ENCODE measurements around the gene CLDN6. TPM values are rescaled to one million over a fixed set of nuclear protein-coding genes. Genes with fewer than 3 reads are reported as not detected.

Gene CLDN6
- total RNA-seq, 1 donor from 2014 or later: 563 TPM

DNA sequence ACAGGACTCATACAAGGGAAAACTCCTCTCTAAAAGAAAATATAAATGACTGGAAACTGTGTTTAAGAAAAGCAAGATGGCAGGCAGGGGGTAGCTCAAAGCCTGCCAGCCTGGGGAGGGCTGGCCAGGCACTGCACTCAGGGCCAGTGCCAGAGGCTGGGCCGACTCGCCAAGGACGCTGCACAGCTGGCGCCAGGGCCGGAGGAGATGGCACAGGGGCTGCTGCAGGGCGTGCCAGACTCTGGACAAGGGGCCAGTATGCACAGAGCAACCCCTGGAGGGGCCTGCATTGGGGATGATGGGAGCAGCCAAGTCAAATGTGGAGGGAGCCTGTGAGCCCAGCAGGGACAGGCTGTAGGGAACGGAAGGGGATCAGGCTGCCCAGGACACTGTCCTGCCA is 41.8 kb downstream of the CLDN6 start:
- Mint-ChIP-seq H3K9me3 (ENCODE audit: low read depth) (no peaks in the 10 kb centered on the region), H3K4me1 (ENCODE audit: low read depth) (peaks cover 3% of the 10 kb centered on the region), H3K27ac (no peak overlapping the region), H3K27me3 (peaks cover 2% of the 10 kb centered on the region), H3K36me3 (ENCODE audit: insufficient read depth) (no peaks in the 10 kb centered on the region), H3K4me3 (ENCODE audit: low read depth) (no peak overlapping the region)
- TF ChIP-seq, protein P1, sequence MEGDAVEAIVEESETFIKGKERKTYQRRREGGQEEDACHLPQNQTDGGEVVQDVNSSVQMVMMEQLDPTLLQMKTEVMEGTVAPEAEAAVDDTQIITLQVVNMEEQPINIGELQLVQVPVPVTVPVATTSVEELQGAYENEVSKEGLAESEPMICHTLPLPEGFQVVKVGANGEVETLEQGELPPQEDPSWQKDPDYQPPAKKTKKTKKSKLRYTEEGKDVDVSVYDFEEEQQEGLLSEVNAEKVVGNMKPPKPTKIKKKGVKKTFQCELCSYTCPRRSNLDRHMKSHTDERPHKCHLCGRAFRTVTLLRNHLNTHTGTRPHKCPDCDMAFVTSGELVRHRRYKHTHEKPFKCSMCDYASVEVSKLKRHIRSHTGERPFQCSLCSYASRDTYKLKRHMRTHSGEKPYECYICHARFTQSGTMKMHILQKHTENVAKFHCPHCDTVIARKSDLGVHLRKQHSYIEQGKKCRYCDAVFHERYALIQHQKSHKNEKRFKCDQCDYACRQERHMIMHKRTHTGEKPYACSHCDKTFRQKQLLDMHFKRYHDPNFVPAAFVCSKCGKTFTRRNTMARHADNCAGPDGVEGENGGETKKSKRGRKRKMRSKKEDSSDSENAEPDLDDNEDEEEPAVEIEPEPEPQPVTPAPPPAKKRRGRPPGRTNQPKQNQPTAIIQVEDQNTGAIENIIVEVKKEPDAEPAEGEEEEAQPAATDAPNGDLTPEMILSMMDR (IDR thresholded peaks at IDR 0.05; ENCODE audit: unreplicated experiment): no peak
- DNase-seq (ENCODE audit: low spot score, unreplicated experiment): no peak

DNA sequence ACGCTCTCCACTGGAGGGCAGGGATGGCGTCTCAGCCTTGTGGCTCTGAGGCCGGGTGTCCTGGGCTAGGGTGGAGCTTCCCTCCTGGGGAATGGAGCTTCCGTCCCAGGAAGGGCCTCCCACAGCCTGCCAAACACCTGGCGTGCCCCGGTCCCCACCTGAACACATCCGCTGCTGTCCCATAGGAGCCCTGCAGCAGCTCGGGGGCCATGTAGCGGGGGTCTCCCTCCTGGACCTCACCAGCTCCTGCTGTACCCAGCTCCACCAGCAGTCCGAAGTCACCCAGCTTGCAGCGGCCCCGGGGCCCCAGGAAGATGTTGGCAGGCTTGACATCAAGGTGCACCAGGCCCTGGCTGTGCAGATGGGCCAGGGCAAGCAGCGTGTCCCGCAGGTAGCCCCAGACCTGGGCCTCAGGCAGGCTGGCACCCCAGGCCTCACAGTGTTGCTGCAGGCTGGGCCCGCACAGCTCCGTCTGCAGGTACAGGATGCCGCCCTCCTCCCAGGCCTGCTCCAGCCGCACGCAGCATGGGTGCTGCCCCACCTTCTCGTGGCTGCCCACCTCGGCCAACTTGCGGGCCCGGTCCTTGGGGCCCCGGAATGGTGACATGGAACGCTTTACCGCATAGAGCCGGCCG is 42.7 kb downstream of the CLDN6 start:
- no peak overlapping the region for H3K27ac Mint-ChIP-seq
- DNase-seq (ENCODE audit: low spot score, unreplicated experiment): no peak
- H3K36me3 Mint-ChIP-seq (ENCODE audit: insufficient read depth): no peaks in the 10 kb centered on the region
- no peaks in the 10 kb centered on the region for H3K9me3 Mint-ChIP-seq (ENCODE audit: low read depth)
- peaks cover 7% of the 10 kb centered on the region for H3K27me3 Mint-ChIP-seq
- TF ChIP-seq, protein P1 (IDR thresholded peaks at IDR 0.05; ENCODE audit: unreplicated experiment): no peak
- H3K4me3 Mint-ChIP-seq (ENCODE audit: low read depth): no peak overlapping the region
- H3K4me1 Mint-ChIP-seq (ENCODE audit: low read depth): no peaks in the 10 kb centered on the region

DNA sequence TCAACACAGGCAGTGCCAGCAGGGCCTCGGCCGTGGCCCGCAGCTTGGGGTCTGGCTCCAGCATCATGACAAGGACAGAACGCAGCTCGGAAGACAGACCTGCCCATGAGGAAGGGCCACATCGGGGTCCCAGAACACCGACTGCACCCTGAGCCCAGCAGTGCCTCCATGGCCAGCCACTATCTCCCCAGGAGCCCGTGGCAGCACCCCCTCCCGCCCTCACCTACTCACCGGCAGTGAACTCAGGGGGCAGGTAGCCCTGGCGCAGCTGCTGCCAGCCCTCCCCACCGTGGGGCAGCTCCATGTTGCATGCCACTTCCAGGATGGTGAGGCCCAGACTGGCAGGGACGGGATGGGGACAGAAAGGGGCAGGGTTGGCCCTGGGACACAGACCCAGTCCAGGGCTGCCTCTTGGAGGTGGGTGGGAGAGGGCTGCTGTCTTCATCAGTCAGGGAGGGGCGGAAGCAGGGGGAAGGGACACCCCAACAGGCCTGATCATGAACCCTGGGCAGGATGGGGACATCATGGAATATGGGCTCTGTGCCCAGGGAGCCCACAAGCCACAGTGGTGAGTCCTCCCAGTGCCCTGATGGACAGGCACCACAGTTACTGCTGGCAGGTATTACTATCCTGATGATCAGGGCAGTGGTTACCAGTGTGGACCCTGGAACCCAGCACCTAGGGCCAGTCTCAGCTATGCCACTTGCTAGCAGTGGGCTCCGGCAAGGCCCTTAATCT is 43.5 kb downstream of the CLDN6 start:
- Mint-ChIP-seq H3K36me3 (ENCODE audit: insufficient read depth) (no peaks in the 10 kb centered on the region), H3K9me3 (ENCODE audit: low read depth) (no peaks in the 10 kb centered on the region), H3K27ac (no peak overlapping the region), H3K4me1 (ENCODE audit: low read depth) (no peaks in the 10 kb centered on the region), H3K4me3 (ENCODE audit: low read depth) (no peak overlapping the region), H3K27me3 (peaks cover 7% of the 10 kb centered on the region)
- DNase-seq (ENCODE audit: low spot score, unreplicated experiment): no peak
- TF ChIP-seq, protein P1 (IDR thresholded peaks at IDR 0.05; ENCODE audit: unreplicated experiment): no peak

DNA sequence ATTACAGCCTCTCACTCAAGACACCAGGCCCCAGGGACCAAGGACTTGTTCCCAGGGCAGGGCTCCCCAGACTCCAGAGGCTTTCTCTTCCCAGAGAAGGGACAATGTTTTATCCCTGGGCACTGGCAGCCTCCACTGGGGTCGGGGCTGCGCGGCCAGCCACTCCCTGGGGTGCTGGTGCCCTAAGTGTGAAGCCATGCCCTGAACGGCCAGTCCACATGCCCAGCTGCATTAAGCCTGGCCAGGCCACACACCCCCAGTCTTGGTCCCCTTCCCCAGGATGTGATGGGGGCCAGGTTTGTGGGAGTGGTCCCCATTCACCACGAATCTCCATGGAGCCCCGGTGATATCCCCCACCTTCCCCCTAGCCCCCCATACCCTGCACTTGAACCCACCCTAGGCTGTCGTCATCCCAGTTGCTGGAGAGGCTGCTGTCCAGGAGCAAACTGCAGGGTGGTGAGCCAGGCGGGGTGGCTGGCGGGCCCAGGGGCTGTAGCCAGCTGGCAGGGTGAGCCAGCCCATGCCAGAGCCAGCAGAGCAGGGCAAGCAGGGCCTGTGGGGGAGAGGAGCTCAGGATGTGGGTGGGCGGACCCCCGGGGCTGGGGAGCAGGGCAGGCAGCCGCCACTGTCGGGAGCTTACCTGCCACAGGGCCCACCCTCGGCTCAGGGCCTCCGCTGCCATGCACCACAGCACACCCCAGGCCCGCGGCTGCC is 44.2 kb downstream of the CLDN6 start:
- no peak for DNase-seq (ENCODE audit: low spot score, unreplicated experiment)
- H3K4me3 Mint-ChIP-seq (ENCODE audit: low read depth): no peak overlapping the region
- no peak overlapping the region for H3K27ac Mint-ChIP-seq
- H3K4me1 Mint-ChIP-seq (ENCODE audit: low read depth): no peaks in the 10 kb centered on the region
- no peaks in the 10 kb centered on the region for H3K36me3 Mint-ChIP-seq (ENCODE audit: insufficient read depth)
- TF ChIP-seq, protein P1 (IDR thresholded peaks at IDR 0.05; ENCODE audit: unreplicated experiment): no peak
- H3K27me3 Mint-ChIP-seq: peaks cover 7% of the 10 kb centered on the region
- H3K9me3 Mint-ChIP-seq (ENCODE audit: low read depth): no peaks in the 10 kb centered on the region

DNA sequence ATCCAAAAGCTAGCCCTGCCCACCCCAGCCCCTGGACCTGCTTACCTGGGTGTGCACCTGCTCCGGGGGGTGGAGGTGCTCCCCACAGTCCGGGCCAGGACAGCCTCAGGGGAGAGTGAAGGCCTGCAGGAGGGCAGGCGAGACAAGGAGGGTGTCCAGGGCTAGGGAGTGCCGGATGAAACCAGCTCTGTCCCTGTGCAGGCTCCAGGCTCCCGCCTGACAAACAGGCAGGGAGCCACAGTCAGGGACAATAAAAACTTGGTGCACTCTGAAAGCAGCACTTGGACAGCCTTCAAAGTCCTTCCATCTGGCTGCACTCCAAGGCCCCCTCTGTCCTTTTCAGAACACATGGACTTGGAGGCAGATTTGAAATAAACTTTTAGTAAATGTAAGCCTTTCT is 44.9 kb downstream of the CLDN6 start:
- DNase-seq (ENCODE audit: low spot score, unreplicated experiment): no peak
- Mint-ChIP-seq H3K27ac (no peak overlapping the region), H3K27me3 (peaks cover 12% of the 10 kb centered on the region), H3K9me3 (ENCODE audit: low read depth) (no peaks in the 10 kb centered on the region), H3K36me3 (ENCODE audit: insufficient read depth) (no peaks in the 10 kb centered on the region), H3K4me3 (ENCODE audit: low read depth) (no peak overlapping the region), H3K4me1 (ENCODE audit: low read depth) (no peaks in the 10 kb centered on the region)
- TF ChIP-seq, protein P1 (IDR thresholded peaks at IDR 0.05; ENCODE audit: unreplicated experiment): no peak
